ENCODE data around the gene RAB27A.
"Not testable (repeated sequence)": the region's sequence is repeated elsewhere in the genome, so short reads cannot be mapped to it uniquely, and the experiment has no call there.

RAB27A gene

GRCh38 chr15:55282284-55282833, 7.3 kb downstream of the RAB27A start:
- in situ Hi-C loops (cut with HindIII; ENCODE audit: low sequenced_read_pairs), result no loop called here

GRCh38 chr15:55281517-55282228, 7.9 kb downstream of the RAB27A start:
- in situ Hi-C loops (cut with HindIII; ENCODE audit: low sequenced_read_pairs), result no loop called here

GRCh38 chr15:55280589-55280988, 9.0 kb downstream of the RAB27A start:
- in situ Hi-C loops (cut with HindIII; ENCODE audit: low sequenced_read_pairs), result not testable (repeated sequence)

GRCh38 chr15:55279746-55280351, 9.8 kb downstream of the RAB27A start:
- in situ Hi-C loops (cut with HindIII; ENCODE audit: low sequenced_read_pairs), result loop anchor here (5.0 kb wide), 1 partner anchor 53 kb away; no protein-coding TSS in a partner anchor

- in situ Hi-C loops (cut with HindIII; ENCODE audit: low sequenced_read_pairs), result loop anchor here (5.0 kb wide), 1 partner anchor 52 kb away; no protein-coding TSS in a partner anchor
These were observed 10.4 kb downstream of the RAB27A start for GRCh38 chr15:55279100-55279745.

- in situ Hi-C loops (cut with HindIII; ENCODE audit: low sequenced_read_pairs), result loop anchor here (5.0 kb wide), 1 partner anchor 50 kb away; no protein-coding TSS in a partner anchor
These were observed 11.9 kb downstream of the RAB27A start for GRCh38 chr15:55277715-55278114.

- in situ Hi-C loops (cut with HindIII; ENCODE audit: low sequenced_read_pairs), result loop anchor here (5.0 kb wide), 1 partner anchor 50 kb away; no protein-coding TSS in a partner anchor
These were observed 12.5 kb downstream of the RAB27A start for GRCh38 chr15:55277116-55277564.

GRCh38 chr15:55276324-55276723, 13.3 kb downstream of the RAB27A start:
- in situ Hi-C loops (cut with HindIII; ENCODE audit: low sequenced_read_pairs), result loop anchor here (5.0 kb wide), 1 partner anchor 49 kb away; no protein-coding TSS in a partner anchor

GRCh38 chr15:55270291-55270690, 19.3 kb downstream of the RAB27A start:
- in situ Hi-C loops (cut with HindIII; ENCODE audit: low sequenced_read_pairs), result no loop called here

GRCh38 chr15:55268176-55268695, 21.4 kb downstream of the RAB27A start:
- in situ Hi-C loops (cut with HindIII; ENCODE audit: low sequenced_read_pairs), result no loop called here

GRCh38 chr15:55267401-55268175, 22.0 kb downstream of the RAB27A start:
- in situ Hi-C loops (cut with HindIII; ENCODE audit: low sequenced_read_pairs), result no loop called here

GRCh38 chr15:55266547-55266946, 23.1 kb downstream of the RAB27A start:
- in situ Hi-C loops (cut with HindIII; ENCODE audit: low sequenced_read_pairs), result no loop called here

- in situ Hi-C loops (cut with HindIII; ENCODE audit: low sequenced_read_pairs), result no loop called here
These were observed 29.0 kb downstream of the RAB27A start for GRCh38 chr15:55260562-55261131.

- in situ Hi-C loops (cut with HindIII; ENCODE audit: low sequenced_read_pairs), result no loop called here
These were observed 31.7 kb downstream of the RAB27A start for GRCh38 chr15:55257938-55258337.

- in situ Hi-C loops (cut with HindIII; ENCODE audit: low sequenced_read_pairs), result no loop called here
These were observed 32.5 kb downstream of the RAB27A start for GRCh38 chr15:55257012-55257670.

GRCh38 chr15:55256281-55257011, 33.2 kb downstream of the RAB27A start:
- in situ Hi-C loops (cut with HindIII; ENCODE audit: low sequenced_read_pairs), result no loop called here

GRCh38 chr15:55255714-55256113, 33.9 kb downstream of the RAB27A start:
- in situ Hi-C loops (cut with HindIII; ENCODE audit: low sequenced_read_pairs), result no loop called here

GRCh38 chr15:55254916-55255679, 34.5 kb downstream of the RAB27A start:
- in situ Hi-C loops (cut with HindIII; ENCODE audit: low sequenced_read_pairs), result no loop called here

Data from endothelial cell of hepatic sinusoid (primary cell).